NCI-H2081 (cell line): ENCODE results near the gene SMARCA2.
A peak's percentile ranks its signal among the peaks of the same experiment; 100 is the strongest.

Source experiments
- DNase-seq, 2 experiments: peaks; one replicate each; lab custom pipeline; 2025; lab: John Stamatoyannopoulos, UW

SMARCA2 gene

GRCh38 chr9:2170722-2171121 is 155.6 kb downstream of the SMARCA2 start:
- no peak for DNase-seq

- no peak for DNase-seq
Observed at GRCh38 chr9:2173170-2173569, 158.0 kb downstream of the SMARCA2 start.

- DNase-seq = no peak
Observed at GRCh38 chr9:2173861-2174260, 158.7 kb downstream of the SMARCA2 start.

GRCh38 chr9:2174306-2174705 is 159.2 kb downstream of the SMARCA2 start:
- no peak for DNase-seq

- no peak for DNase-seq
Observed at GRCh38 chr9:2174911-2175310, 159.8 kb downstream of the SMARCA2 start.

- DNase-seq = no peak
Observed at GRCh38 chr9:2177121-2177520, 162.0 kb downstream of the SMARCA2 start.

- no peak for DNase-seq
Observed at GRCh38 chr9:2178034-2178734, 163.0 kb downstream of the SMARCA2 start.

- DNase-seq = peak in 1 of 2 experiments; percentile 9
Observed at GRCh38 chr9:2179567-2179966, 164.4 kb downstream of the SMARCA2 start.

- DNase-seq = peak; percentile 22 to 38
Observed at GRCh38 chr9:2180154-2180553, 165.0 kb downstream of the SMARCA2 start.

- DNase-seq = no peak
Observed at GRCh38 chr9:2180704-2181103, 165.6 kb downstream of the SMARCA2 start.

GRCh38 chr9:2181792-2182191 is 166.6 kb downstream of the SMARCA2 start:
- peak; percentile 26 to 31 for DNase-seq

GRCh38 chr9:2190939-2191608 is 175.9 kb downstream of the SMARCA2 start:
- DNase-seq = no peak

GRCh38 chr9:2191609-2191972 is 176.4 kb downstream of the SMARCA2 start:
- no peak for DNase-seq

GRCh38 chr9:2192356-2192979 is 177.3 kb downstream of the SMARCA2 start:
- no peak for DNase-seq

- no peak for DNase-seq
Observed at GRCh38 chr9:2193552-2193951, 178.4 kb downstream of the SMARCA2 start.

GRCh38 chr9:2195211-2195610 is 180.1 kb downstream of the SMARCA2 start:
- DNase-seq = no peak

- no peak for DNase-seq
Observed at GRCh38 chr9:2196757-2197156, 181.6 kb downstream of the SMARCA2 start.

GRCh38 chr9:2198956-2199635 is 183.9 kb downstream of the SMARCA2 start:
- no peak for DNase-seq

GRCh38 chr9:2199999-2200796 is 185.1 kb downstream of the SMARCA2 start:
- DNase-seq = no peak

GRCh38 chr9:2208465-2208864 is 193.3 kb downstream of the SMARCA2 start:
- no peak for DNase-seq

GRCh38 chr9:2208991-2209390 is 193.8 kb downstream of the SMARCA2 start:
- no peak for DNase-seq

GRCh38 chr9:2209400-2209799 is 194.3 kb downstream of the SMARCA2 start:
- no peak for DNase-seq
